GM18498 (cell line): Measurements from ENCODE around the gene TANGO6.
A peak's percentile ranks its signal among the peaks of the same experiment; 100 is the strongest.

Experiments
- ATAC-seq: cut with Tn5 transposase; IDR thresholded peaks from one replicate; pipeline ENCODE4 v1.9.1; 2021; ENCODE audit warnings: mild to moderate bottlenecking, moderate library complexity; ENCODE audit not compliant: unreplicated experiment

Gene TANGO6

DNA sequence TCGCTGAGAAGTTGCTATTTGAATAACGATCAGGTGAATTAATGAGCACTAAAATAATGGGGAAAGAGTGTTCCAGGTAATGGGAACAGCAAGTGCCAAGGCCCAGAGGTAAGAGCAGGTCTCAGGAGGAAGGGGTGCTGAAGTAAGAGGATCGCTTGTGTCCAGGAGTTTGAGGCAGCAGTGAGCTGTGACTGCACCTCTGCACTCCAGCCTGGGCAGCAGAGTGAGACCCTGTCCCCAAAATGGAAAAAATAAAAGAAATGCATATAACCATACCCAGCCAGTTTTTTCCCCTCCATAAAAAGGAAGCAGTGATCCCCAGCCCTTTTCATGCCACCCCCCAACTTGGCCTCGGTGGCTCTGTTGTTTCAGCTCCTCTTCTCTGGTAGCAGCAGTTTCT, 245.4 kb downstream of the TANGO6 start:
- ATAC-seq: no peak

GRCh38 chr16:69089091-69089910, 246.0 kb downstream of the TANGO6 start:
- ATAC-seq: no peak

DNA sequence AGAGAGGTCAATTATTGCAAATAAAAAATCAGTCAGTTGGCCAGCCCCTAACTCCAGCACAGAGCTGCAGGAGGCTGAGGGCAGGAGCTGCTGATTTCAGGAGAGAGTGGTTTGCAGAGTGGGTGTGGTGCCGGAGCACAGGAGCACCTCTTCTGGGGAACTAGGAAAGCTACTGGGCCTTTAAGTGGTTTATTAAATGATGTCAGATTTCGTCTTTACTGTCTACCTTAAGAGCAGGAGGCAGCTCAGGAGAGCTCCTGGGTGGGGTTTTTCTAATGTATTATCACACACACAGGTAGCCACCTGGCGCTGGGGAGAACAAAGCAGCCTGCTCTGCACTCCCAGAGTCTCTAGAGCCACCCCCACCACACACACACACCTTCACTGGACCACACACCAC, 250.6 kb downstream of the TANGO6 start:
- ATAC-seq: no peak

DNA sequence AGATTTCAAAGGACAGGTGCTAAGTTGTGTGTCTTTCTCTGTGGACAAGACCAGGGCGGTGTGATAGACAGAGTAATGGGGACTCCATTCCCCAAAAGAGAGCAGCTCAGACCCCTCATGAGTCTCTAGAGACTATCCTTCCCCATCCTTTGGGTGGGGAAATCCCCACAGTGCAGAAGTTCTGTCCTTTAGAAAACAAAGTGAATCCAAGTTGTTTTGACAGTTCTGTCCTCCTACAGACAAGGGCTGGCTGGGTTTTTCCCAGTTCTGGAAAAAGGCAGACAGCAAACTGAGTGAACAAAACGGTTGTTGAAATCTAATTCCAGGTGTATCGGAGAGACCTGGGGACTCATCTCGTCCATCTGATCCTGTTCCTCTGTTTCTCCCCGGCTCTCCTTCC, 251.2 kb downstream of the TANGO6 start:
- no peak for ATAC-seq

- ATAC-seq: no peak
Observed at GRCh38 chr16:69095193-69095592, 251.9 kb downstream of the TANGO6 start.

- no peak for ATAC-seq
Observed at GRCh38 chr16:69100071-69100691, 256.9 kb downstream of the TANGO6 start.

DNA sequence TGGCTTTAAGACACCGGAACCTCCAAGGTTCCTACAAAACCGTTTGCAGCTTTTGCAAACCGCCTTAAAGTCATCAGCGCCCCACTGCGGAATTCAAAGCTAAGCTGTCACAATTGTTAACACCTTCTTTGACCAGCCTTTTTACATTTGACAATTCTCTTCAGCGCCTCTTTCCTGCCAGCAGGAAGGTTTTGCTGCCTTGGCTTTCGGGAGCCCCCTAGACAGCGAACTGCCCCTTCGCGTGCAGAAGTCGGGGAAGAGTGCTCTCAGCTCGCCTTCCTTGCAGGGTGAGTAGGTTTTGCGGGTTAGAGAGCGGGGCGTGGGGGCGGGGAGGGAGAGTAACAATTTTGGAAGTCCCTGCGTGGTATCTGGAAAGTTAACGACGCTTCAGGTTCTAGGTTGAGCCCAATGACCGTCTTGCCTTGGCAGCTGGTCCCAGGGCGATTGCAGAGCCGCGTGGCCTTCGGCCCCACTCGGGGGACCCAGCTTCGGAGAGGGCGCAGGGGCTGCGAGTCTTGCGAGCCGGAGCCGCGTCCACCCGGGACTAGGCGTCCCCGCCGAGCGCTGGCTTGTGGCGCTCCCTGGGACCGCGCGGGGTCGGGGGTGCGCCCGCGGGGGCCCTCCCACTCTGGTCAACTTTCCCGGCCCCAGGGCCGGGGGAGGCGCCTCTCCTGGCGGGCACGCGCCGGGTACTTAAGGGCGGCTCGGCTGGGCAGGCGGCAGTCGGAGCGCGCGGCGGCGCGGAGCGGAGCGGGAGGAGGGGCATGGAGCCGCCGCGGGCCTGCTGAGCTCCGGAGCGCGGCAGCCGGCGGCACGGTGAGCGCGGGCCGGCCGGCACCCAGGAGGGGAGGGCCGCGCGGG, 262.4 kb downstream of the TANGO6 start, which contains the start of gene HAS3:
Gene HAS3 (plus strand): TSS at position 153 of the 861 bp plus-strand sequence. CDS start 3,743 bp downstream, outside the sequence.
- ATAC-seq: peak; percentile 55

DNA sequence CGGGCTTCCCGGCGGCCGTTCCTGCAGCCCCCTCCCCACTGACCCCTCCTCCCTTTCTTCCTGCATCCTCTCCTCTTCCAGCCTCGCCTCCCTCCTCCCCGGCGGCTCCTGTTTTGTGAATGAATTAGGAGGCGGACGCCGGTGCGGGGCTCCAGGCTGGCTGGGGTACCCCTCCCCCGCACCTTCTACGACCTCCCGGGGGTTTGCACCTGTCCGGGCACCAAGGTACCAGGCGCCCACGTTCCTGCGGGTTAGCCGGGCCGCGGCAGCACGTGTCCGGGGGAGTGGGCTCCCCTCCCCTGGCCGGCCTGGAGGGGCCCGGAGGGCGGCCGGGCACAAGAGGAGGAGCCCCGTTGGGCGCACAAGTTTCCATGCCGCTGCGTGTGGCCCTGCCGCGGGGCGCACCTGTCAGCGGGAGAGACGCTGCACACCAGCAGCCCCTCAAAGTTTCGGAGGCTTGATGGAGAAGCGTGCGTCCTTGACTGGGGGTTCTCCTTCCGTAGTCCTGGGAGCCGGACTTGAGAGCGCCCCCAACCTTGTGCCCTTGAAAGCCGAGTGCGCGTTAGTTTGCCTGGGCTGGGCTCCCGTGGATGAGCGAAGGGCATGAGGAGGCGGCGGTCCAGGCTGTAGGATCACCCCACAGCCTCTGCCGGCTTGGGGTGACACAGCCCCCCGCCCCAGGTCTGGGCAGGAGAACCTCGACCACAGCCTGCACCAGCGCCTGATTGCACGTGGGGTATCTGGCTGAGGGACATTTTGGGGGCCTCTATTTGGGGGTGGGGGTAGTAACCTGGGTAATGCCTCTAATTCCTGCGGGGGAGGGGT, 263.4 kb downstream of the TANGO6 start:
- no peak for ATAC-seq

DNA sequence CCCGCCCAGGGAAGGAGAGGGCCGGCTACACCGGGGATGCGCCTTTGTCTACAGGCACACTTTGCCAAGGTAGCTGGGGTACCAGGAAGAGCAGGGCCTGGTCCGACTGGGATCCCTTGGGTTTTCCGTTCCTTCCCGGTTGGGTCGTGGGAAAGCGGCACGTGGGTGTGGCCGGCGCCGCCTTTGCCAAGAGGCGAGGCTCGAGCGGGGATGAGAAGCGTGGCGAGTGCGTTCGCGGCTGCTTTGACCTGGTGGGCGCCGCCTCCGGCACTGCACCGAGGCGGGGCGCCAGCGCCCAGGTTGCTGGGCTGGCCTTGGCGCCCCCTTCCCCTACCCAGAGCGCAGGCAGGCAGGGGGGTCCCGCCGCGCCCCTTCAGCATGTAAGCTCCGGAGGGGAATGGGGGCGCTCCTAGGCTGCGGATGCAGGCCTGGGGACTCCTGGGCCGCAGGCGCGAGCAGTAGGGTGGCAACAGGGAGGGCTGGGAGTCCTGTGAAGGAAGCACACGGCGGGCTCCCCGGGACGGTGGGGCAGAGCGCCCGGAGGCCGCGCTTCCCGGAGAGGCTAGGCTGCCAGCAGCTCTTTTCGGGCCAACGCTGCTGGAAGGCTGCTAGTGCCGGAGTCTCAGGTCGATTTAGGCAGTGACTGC, 264.1 kb downstream of the TANGO6 start:
- no peak for ATAC-seq

DNA sequence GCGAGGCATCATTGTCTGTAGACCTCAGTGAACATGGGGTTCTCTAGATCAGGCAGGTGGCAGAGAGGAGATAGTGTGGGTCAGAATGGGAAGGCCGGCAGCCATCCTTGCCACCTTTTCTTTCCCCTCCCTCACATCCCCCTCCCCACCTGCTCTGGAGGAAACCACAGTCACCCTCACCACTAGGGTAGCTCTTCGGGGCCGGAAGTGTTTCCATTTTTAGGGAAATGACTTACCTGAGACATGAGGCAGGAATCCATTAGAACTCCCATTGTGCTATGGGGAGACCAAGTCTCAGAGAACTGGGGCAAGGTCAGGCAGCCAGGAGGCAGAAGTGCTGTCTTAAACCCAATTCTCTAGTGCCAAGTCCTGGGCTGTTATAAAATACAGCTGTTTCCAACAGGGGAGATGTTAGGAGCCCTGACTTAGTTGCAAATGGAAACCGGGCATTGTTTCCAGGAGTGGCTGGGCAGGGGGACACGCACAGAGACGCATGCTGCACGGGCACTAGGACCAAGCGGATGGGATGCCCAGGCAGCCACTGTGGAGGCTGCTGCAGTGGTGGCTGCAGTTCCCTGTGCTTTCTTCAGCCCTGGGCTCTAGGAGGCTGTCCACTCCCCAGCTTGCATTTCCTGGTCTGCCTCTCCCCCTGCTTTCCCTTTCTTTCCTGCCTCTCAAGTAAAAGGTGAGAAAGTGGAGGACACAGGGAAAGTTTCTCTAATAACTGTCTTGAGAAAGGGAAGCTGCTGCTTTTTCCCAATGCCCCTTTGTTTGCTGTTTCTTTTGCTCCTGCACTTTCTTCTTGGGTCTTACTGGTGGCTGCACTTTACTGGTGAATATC, 265.0 kb downstream of the TANGO6 start:
- ATAC-seq: no peak

GRCh38 chr16:69108905-69109252, 265.5 kb downstream of the TANGO6 start:
- ATAC-seq: no peak

DNA sequence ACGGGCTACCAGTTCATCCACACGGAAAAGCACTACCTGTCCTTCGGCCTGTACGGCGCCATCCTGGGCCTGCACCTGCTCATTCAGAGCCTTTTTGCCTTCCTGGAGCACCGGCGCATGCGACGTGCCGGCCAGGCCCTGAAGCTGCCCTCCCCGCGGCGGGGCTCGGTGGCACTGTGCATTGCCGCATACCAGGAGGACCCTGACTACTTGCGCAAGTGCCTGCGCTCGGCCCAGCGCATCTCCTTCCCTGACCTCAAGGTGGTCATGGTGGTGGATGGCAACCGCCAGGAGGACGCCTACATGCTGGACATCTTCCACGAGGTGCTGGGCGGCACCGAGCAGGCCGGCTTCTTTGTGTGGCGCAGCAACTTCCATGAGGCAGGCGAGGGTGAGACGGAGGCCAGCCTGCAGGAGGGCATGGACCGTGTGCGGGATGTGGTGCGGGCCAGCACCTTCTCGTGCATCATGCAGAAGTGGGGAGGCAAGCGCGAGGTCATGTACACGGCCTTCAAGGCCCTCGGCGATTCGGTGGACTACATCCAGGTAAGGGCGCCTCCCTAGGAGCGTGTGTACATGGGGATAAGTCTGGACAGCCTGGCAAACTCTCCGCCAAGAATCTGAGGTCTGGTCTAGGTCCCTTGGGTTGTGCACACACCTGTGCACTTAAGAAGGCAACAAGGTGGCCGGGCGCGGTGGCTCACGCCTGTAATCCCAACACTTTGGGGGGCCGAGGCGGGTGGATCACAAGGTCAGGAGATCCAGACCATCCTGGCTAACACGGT, 266.3 kb downstream of the TANGO6 start:
- no peak for ATAC-seq

GRCh38 chr16:69110406-69110805, 267.1 kb downstream of the TANGO6 start:
- no peak for ATAC-seq

DNA sequence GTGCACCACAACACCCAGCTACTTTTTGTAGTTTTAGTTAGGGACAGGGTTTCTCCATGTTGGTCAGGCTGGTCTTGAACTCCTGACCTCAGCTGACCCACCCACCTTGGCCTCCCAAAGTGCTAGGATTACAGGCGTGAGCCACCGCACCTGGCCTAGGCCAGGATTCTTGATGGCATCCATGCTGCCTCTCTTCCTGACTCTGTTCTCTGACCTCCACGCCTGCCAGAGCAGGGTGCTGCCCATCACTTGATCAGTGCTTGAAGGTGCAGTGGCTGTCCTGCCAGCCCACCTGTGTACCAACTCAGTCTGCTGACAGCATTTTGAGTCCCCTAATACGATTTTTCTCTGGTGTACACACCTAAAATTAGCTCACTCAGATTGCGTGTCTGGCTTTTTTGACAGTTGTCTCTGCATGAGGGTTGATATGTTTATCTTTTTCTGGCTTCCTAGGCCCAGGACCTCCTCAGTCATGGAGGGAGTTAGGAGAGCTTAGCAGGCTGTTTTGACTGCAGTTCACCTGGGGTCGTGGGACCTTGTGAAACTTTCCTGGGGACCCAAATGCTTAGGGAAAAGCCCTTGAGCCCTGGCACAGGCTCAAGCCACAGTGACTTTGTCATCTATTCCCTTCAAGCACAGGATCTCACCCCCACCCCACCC, 268.0 kb downstream of the TANGO6 start:
- no peak for ATAC-seq

DNA sequence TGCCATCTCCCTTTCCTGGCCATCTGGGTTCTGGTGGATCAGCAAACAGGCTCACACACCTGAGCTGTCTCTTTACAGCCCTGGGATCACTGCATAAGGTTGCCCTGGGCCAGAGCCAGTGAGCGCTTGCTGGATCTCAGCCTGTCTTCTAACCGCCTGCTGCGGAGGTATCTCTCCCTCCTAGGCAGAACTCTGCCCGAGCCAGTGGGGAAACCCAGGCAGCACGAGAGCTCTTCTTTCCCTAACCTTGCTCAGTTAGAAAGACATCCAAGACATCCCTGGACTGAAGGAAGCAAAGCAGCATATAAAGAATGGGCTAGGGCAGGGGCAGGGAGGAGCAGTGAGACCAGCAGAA, 268.5 kb downstream of the TANGO6 start:
- ATAC-seq: no peak

DNA sequence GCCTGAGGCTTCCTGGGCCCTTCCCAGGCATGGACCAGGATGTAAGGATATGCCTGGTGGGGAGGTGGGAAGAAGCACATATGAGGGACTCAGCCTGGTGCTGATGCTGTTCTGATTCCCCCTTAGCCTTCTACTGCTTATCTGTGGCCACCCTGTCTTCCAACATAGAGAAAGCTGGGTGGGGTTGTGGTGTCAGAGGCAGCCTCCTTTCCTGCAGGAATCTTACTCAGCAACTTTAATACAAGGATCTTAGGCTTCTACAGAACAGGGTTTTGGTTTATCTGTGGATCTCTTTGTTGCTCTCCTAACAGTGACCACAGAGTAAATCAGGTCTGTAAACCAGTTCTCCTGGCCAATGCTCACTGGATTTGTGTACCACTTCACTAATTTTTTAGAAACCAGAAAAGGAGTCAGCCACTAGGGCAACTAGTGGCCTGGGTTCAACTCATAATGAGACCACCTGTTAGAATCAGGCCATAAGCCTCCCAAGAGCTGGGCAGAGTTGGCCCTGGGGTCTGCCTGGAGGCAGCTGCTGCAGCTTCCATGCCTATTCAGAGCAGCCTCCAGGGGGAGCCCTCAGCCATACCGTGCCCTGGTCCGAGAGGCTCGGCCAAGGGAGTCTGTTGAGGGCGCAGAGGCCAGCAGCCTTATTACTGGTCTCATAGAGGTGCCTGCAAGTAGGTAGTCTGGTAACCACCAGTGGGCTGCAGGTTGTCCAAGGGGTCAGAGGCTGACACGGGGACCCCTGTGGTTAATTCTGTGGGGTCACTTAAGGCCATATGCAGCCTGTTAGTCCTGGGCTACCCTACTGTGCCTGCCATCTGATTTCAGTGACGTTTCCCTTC, 269.2 kb downstream of the TANGO6 start:
- no peak for ATAC-seq

DNA sequence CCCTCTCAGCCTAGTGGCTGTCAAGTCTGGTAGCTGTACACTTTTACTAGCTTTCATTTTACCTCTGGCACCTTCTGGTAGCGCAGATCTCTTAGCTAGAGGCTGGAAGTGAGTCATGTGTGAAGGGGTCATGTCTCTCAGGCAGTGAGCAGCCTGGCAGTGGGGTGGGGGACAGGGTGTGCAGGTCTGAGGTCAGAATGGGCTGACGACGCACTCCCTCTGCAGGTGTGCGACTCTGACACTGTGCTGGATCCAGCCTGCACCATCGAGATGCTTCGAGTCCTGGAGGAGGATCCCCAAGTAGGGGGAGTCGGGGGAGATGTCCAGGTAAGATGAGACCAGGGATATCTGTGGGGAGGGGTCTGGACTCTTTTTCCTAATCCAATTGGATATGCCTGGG, 269.9 kb downstream of the TANGO6 start:
- no peak for ATAC-seq
